ENCODE data around the gene TXNRD1.
"Not testable (repeated sequence)": the region's sequence is repeated elsewhere in the genome, so short reads cannot be mapped to it uniquely, and the experiment has no call there.

TXNRD1 gene

DNA sequence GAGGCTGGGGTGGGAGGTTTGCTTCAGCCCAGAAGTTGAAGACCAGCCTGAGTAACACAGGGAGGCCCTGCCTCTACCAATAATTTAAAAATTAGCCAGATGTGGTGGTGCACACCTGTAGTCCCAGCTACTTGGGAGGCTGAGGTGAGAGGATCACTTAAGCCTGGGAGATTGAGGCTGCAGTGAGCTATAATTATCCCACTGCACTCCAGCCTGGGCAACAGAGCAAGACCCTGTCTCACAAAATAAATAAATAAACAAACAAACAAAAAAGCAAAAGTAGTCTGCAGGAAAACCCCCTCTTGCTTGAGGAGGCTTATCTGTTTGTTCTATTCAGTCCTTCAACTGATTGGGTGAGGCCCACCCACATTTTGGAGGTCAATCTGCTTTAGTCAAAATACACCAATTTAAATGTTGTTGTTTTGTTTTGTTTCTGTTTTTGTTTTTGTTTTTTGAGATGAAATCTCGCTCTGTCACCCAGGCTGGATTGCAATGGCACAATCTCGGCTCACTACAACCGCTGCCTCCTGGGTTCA is 24.9 kb upstream of the TXNRD1 start:
- DNase-seq (ENCODE audit: low read depth) = no peak

DNA sequence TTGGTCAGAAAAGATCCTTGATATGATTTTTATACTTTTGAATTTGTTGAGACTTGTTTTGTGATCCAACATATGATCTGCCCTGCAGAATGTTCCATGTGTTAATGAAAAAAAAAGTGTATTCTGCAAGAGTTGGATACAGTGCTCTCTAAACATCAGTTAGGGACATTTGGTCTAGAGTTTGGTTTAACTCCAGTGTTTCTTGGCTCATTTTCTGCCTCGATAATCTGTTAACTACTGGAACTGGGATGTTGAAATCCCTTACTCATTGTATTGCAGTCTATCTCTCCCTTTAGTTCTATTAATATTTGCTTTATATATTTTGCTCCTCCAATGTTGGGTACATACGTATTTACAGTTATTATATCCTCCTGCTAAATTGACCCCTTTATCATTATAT is 18.3 kb upstream of the TXNRD1 start:
- no peak for DNase-seq (ENCODE audit: low read depth)

GRCh38 chr12:104199964-104200363 is 15.6 kb upstream of the TXNRD1 start:
- DNase-seq (ENCODE audit: low read depth) = no peak

DNA sequence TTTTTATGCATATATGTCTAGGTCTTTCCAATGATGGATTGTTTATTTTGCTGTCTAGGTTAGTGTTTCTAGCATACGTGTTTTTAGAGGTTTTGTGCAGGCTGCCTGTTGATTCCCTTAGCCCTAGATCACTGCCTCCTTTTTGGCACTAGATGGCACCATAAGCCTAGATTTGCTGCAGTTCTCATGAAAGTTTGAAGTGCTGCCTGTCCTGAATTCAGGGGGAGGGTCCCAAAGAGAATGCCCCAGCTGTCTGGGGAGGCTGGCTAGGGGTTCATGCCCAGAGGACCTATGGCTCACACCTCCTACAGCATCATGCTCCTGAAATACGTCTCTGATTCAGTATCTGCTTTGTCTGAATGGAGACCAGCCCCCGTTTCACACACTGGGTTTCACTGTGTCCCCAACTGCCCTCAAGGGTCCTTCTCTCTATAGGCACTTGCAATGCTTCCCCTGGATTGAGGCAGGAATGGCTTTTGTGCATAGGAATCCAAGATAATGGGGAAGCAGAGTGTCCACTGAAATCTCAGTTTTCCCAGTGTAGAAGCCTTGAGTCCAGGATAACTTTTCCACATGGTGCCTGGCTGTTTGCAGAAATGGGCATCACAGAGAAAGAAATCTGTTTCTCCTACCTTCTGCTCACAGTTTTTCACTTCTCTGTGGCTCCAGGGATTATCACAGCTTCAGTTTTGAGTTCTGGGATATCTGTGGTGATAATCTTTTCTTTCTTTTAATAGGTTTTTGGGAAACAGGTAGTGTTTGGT is 14.2 kb upstream of the TXNRD1 start:
- DNase-seq (ENCODE audit: low read depth) = peak; percentile 46

- no peak for DNase-seq (ENCODE audit: low read depth)
Observed at GRCh38 chr12:104204690-104205480, 10.7 kb upstream of the TXNRD1 start.

- no peak for DNase-seq (ENCODE audit: low read depth)
Observed at GRCh38 chr12:104207416-104208205, 8.0 kb upstream of the TXNRD1 start.

DNA sequence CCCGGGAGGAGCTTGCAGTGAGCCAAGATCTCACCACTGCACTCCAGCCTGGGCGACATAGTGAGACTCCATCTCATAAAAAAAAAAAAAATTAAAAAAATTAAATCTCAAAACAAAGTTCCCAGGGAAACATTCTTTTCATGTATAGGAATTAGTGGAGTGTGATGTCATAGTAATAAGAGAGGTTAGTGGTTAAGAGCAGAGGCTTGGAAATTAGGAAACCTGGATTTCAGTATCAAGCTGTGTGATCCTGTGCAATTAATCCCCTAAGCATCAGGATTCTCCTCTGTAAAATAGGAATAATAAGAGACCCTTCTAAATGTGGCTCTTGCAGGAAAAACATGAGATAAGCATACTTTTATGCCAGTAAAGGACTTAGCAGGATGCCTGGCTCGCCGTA is 3.1 kb upstream of the TXNRD1 start:
- DNase-seq (ENCODE audit: low read depth) = no peak

DNA sequence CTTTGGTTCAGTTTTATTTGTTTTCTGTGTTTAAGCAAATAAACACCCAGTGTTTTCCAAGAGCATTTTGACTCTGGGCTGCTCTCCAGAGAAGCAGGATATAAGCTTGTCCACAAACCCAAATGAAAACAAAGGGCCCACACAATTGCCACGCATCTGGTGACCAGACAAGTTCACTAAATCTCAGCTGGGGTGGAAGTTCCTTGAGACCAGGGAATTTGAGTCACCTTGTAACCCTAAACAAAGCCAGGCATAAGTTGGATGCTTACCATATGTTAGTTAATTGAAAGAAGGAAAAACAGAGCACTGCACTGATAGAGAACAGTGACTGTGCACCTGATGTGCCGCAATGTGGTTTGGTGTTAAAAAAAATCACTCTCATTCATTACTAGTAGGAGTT is 1.6 kb upstream of the TXNRD1 start:
- peak; percentile 99 for DNase-seq (ENCODE audit: low read depth)

DNA sequence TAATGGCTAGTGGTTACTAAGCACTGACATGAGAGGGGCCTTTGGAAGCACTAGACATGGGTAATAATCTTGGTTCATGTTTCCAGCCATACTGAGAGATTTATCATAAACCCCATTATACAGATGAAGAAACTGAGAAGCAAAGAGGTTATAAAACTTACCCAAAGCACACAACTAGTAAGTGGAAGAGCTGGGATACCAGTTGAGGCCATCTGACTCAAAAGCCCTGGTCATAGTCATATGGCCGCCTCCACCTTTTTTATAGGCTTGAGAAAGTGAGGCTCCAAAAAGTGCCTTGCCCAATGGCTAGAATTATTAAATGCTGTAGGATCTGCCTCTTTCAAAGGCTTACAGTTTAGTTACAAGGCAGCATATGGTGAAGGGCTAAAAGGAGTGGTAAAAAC is 944 bp downstream of the TXNRD1 start:
- no peak for DNase-seq (ENCODE audit: low read depth)

- not testable (repeated sequence) for DNase-seq (ENCODE audit: low read depth)
Observed at GRCh38 chr12:104218506-104218905, 2.9 kb downstream of the TXNRD1 start.

DNA sequence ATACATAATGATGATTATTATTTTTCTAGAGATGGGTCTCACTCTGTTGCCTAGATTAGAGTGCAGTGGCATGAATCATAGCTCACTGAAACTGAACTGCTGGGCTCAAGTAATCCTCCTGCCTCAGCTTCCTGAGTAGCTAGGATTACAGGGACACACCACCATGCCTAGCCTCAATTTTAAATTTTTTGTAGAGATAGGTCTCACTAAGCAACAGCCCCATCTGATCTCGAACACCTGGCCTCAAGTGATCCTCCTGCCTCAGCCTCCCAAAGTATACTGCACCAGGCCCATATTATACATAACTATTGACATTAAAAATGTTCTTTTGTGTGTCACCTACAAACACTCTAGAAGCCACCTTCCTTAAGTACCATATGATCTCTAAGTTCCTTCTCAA is 3.4 kb downstream of the TXNRD1 start:
- DNase-seq (ENCODE audit: low read depth) = no peak

DNA sequence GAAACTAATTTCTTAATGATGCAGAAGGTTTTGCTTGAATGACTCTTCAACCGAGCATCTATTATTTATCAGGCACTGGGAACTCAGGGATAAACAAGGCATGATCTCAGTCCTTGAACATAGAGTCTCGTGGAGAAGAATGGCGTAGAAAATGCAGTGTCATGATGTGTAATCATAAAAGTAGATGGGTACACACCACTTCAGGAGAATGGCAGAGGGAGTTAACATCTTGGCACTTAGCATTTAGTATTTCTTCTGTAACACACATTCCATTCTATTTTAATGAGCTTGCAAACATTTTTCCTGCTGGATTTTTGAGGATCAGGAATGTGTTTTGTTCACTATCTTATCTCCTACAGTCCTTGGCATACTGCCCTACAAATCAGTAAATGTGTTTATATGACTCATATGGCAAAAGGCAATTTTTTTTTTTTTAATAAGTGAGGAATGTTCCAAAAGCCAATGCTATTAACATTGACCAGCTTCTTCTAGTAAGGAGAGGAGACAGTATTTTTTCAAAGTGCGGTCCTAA is 3.8 kb downstream of the TXNRD1 start:
- peak; percentile 95 for DNase-seq (ENCODE audit: low read depth)

GRCh38 chr12:104219908-104220404 is 4.4 kb downstream of the TXNRD1 start:
- DNase-seq (ENCODE audit: low read depth) = peak; percentile 62

- no peak for DNase-seq (ENCODE audit: low read depth)
Observed at GRCh38 chr12:104220931-104221330, 5.4 kb downstream of the TXNRD1 start.

DNA sequence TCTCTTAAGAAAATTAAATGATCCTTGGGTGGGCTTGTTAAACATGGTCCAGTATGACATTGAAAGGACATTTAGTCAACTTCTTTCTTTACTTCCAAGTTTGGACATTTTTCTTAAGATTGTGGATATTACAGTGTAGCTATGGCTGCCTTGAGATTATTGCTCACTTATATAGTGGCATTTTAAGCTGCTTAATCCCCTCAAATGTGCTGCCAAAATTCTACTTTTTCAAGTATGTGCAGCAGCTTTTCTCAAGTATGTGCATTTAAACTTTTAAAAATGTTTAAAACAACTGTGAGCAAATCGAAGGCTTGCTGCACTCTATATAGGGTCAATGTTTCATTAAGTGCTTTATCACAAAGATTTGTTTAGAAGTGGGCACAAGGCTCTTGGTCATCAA is 7.4 kb downstream of the TXNRD1 start:
- no peak for DNase-seq (ENCODE audit: low read depth)

- DNase-seq (ENCODE audit: low read depth) = no peak
Observed at GRCh38 chr12:104223712-104224111, 8.1 kb downstream of the TXNRD1 start.

DNA sequence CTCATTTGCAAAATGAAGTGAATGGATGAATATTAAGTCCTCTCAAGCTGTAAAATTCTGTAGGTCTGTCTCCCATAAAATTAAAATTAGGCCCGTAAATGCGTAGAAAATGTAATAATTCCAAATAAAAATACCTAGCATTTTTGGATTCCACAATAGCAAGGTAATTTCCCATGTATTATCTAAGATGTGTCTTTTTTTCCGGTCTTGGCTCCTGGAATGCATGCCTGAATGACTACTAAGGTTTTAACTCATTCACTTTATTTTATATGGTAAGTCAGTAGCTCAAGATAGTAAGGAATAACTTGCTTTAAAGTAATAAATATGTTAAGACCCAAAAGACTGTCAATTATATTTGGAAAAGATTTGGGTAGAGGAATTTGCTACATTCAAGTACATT is 11.1 kb downstream of the TXNRD1 start:
- no peak for DNase-seq (ENCODE audit: low read depth)

DNA sequence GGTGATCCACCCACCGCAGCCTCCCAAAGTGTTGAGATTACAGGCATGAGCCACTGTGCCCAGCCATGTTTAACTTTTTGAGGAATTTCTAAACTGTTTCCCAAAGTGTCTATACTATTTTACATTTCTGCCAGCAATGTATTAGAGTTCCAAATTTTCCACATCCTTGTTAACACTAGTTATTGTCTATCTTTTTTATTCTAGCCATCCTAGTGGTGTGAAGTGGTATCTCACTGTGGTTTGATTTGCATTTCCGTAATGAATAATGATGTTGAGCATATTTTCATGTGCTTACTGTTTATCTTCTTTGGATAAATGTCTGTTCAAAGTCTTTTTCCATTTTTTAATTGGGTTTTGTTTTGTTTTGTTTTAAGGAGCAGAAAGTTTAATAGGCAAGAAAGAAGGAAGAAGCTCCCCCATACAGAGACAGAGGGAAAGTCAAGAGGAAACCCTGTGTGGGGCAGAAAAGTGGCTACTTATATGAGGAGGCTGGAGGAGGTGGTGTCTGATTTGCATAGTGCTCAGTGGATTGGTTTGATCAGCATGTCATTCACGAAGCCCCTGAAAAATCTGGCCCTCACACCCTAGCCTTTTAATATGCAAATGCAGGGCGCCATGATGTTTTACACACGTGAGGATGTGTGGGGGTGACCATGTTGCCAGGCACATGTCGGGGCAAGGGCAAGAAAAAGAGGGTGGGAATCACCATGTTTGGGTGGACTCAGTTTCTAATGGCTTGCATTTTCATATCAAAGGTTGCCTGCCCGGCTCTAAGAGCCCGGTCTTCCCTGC is 14.9 kb downstream of the TXNRD1 start:
- no peak for DNase-seq (ENCODE audit: low read depth)

DNA sequence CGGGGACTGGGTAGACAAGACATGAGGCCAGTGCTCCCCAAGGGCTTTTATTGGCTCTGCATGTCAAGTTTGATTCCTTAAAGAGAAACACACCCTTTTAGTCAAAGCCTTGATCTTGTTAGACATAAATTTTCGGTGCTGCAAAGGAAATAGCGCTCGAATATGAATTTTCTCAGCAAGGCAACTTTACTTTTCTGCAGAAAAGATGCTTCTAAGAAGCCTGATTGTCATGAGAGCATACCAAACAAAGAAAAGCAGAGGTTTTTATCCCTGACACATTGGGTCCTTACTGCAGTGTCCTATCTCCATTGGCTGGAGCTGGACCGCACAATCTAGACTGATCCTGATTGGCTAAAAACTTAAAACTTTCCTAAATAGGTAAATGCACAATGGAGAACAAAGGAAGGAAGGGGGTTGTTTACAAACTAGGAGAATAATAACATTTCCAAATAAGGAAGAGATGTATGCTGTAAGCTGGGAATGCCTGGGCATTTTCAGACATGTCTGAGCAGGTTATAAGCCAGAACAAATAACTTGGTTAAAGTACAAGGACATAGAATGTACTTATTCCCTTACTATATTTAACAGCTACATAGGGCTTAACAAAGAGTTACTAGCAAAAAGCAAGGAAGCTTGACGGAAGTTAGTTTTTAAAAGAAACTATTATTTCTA is 17.2 kb downstream of the TXNRD1 start:
- DNase-seq (ENCODE audit: low read depth) = no peak

- DNase-seq (ENCODE audit: low read depth) = no peak
Observed at GRCh38 chr12:104234926-104235499, 19.4 kb downstream of the TXNRD1 start.

Data from GM04504 (cell line).